IPS DF 4.7 (cell line): ENCODE measurements around the gene ZBTB25.

ENCODE experiments used
- DNase-seq: peaks from one replicate; pipeline ENCODE4 v3.0.0-alpha.2; 2013; ENCODE audit warnings: low spot score; ENCODE audit errors: extremely low read depth

Gene ZBTB25

DNA sequence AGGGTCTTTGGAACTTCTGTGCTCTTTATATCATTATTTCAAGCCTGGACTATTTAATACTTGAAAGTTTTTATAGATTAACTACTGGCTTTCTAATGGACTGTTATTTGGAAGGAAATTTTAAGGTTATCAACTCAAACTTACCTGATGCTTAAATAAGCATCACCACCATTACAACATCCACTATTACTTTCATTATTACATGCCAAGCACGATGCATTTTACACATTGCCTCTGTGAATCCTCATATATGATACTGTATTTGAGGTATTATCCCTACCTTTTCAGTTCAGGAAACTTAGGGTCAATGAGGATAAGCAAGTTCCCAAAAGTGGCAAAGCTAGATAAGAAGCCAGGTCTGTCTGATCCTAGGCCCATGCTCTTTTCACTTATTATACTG, 13.3 kb upstream of the ZBTB25 start:
- DNase-seq = no peak

DNA sequence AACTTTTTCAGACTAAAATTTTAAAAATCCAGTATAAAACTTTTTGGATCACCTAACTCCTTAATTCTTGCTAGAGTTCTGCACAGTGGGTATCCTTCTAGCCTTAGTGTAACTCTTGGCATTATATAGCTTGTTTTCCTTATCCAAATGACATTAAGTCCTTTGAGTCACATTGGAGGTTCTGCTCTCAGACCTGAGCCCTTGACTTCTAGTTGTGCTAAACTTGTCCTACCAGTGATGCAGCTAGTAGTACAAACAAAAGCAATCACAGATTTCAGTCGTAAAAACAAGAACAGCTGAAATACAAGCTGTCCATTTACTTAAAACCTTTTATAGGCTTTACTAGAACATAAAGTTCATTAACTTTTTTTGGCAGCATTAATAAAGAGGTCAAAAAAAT, 11.4 kb upstream of the ZBTB25 start:
- no peak for DNase-seq

DNA sequence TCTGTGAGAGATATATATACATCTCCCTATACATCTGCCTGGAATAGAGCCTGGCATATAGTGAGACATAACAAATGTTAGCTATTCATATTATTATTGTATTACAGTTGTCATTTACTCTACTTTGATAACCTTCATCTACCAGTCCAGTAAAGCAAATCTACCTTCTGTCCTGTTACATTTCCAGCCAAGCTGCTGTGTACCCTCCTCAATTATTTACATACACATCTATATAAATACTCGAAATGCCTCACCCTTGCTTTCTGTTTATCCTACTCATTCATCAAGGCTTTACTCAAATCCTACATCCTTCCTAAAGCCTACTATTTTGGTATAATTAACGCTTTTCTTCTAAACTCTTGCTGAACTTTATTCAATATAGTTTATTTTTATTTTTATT, 9.6 kb upstream of the ZBTB25 start:
- no peak for DNase-seq

DNA sequence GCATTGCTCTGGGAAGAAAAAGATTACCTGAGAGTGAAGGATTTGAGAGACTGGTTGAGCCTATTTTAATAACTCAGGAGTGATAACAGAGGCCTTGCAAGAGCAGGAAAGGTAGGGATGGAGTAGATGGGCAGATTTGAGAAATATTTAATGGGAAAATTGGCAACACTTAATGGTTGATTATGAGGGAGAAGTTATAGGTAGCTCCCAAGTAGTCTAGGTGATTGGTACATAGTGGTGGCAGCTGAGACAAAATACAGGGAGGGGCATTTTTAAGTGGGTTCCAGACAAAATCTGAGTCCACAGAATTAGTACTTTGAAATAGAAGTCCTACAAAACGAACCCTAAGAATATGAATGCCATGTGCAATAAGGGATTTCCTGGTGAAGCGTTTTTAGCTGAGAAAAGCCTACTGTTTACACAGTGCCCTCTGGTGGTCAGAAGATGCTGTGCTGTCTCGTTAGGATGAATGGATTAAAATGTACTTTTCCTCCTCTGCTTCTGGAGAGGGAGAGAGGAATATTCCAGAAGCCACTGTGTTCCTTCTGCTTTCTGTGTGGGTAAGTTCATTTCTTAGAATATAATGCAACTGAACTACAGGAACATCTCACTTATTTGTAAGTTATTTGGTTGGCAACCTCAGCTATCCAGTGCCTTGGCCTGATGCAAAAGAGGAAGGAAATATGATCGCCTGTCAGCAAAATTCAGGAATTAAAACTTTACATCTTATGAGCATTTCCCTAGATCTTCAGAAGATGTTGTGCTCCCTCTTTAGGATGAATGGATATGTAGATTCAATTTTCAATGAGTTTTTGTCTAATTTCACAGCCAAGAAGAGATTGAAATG, 7.4 kb upstream of the ZBTB25 start:
- no peak for DNase-seq

DNA sequence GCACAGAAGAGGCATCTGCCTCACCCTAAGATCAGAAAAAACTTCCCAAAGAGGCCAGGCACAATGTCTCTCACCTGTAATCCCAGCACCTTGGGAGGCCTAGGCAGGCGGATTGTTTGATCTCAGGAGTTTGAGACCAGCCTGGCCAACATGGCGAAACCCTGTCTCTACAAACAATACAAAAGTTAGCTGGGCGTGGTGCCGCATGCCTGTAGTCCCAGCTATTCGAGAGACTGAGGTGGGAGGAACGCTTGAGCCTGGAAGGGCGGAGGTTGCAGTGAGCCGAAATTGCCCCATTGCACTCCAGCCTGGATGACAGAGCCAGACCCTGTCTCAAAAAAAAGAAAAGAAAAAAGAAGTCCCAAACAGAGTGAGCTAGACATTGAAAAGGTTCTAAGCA, 5.4 kb upstream of the ZBTB25 start:
- DNase-seq = no peak

DNA sequence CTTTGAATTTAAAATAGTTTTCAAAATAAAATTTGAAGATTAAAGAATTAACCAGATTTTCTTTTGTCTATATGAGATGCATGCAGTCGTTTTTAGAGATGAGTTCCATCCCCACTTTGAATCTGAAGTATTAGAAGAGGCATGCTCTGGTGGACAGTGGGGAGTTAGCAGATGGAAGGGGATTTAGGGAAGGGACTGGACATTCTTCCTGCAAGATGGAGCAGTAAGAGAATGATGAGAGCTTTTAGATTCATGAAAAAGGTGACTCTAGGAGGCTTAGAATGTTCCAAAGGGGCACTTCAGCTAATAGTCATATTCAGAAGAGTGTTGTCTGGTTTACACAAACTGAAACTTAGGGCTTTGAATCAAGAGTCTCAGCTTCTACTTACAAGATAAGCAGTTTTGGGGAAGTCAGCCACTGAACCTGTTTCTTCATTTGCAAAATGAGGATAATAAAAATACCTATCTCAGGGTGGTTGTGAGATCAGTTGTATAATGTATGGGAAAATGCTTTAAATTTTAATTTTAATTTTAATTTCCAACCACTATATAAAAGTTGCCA, 4.7 kb upstream of the ZBTB25 start:
- no peak for DNase-seq

DNA sequence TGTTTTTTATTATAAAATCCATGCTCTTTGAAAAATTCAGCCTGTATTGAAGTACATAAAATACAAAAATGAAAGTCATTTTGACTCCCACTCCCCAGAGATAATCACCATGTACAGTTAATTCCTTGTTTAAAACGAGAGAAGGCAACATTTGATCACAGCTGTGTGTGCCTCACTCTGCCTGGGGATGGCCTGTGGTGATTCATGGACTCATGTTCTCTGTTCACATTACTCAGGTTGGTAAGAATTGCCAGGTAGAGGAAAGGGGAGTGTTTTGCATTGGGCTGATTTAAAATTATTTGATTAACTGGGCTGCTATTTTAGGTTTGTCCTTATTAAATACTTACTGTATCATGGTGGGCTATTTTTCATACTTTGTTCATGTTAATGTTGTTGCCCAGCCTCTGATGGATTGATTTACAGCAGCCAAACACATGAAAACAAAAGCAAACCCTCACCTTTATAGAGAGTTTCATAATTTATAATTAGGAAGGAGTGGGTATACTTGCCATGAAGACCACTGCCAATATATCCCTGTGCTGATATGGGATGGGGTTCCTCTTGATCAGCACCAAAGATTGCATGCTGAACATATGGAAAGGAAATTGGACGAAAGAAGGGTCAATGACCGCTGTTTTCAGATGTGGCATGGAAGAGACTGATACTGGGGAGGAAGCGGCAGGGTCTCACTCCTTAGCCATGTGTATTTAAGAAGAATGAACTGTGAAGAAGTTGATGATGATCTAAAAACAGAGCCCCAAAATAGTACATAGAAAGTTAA, 3.9 kb upstream of the ZBTB25 start:
- DNase-seq = no peak

DNA sequence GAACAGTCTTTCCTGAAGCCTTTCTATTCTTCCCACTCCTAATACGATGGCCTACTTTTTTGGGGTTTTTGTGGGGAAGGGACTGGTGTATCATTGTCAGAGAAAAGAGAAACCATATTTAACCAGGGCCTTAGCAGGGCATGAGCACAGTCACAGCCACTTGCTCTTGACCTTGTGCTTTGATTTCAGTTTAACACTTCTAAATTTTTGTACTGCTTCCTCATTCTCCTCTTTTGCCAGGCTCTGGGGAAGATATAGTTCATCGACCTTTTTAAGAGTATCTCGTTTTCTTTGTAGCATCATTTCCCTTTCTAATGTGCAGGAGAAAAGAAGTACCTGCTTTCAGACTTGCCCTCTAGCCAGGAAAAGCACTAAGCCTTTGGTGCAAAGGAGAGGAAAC, 3.1 kb upstream of the ZBTB25 start:
- no peak for DNase-seq

DNA sequence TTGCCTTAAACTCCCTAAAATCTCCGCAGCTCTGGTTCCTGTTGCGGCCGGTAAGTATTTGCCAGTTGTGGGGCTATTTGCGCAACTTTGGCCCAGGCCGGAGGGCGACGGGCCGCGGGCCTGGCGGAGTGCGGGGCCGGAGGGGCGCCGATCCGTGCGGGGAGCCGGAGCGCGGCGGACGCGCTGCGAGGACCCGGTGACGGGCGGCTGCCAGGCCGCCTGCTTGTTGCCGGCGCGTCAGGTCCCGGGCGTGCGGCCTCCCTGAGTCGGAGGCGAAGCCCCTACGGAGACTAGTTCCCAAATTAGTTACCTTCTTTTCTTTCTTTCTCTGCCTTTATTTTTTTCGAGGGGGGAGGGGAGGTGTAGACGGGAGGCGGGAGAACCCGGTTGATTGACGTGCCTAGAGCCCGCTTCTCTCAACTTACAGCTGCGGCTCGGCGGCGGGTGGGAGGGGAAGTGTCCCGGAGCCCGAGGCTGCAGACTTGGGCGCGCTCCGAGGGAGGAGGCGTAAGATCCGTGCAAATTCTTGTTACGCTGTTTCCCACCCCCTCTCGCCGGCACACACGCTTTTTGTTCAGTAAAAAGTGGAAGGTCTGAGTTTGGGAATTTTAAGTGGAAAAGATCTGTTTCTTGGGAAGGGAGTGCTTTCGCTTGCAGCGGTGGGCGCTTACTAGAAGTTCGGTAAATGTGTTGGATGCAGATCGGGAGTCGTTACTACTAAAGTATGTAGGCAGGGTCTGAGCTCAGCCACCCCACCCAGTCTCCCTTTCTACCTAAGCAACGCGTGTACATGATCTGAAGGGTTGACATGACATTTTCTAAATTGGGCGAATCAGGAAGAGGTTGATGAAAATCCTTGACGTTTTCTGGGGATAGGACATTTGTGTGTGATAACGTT, 1.5 kb upstream of the ZBTB25 start:
- DNase-seq = peak; percentile 56

DNA sequence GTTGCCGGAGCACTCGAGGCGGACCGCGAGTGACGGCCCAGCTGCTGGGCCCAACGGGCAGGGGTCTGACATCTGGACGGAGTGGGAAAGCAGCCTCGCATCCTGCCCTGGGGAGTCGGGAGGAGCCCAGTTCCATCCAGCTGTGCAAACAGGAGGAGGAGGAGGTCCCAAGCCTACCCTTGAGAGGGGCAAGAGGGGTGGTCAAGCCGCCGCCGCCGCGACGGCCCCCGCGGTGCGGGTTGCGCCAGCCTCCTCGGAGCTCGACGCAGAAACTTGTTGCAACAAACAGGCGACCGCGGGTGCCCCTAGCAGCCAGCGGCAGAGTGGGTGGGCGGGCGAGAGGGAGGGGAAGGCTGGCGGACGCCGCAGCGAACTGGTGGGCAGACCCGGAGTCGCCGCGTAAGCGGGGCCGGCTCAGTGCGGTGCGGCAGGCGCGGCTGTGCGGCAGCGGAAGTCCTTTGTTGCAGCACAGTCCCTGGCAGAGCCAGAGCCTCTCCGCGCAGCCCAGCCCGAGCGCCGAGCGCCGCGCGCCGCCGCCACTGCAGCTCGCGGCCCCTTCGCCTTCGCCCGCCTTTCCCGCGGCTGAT, 765 bp upstream of the ZBTB25 start, which contains the start of gene ZBTB1:
Gene ZBTB1 (plus strand): TSS at position 461 of the 587 bp plus-strand sequence. CDS start 16,735 bp downstream, outside the sequence.
- DNase-seq = no peak

DNA sequence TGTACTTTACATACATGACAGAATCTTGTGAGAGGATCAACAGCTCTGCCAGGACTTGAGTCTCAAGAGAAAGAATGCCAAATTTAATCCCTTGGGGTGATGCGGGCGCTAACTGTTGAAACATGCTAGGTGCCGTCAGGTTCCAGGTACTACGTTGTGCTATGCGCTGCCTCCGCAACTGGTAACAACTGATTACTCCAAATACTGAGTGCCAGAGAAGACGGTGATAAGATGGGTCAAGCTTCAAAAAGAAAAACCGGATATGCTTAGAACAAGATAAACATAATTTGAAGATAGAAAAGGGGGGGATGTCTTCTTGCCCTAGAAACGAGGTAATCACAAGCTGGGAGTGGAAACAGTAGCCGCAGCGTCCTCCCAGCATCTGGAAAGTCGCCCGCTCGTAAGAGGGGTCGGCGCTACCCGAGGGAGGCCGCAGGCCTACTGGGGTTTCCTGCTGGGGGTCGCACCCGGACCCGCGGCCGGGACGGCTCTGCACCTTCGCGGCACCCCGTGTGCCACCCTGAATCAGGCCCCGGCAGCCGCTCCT, 678 bp downstream of the ZBTB25 start:
- no peak for DNase-seq

DNA sequence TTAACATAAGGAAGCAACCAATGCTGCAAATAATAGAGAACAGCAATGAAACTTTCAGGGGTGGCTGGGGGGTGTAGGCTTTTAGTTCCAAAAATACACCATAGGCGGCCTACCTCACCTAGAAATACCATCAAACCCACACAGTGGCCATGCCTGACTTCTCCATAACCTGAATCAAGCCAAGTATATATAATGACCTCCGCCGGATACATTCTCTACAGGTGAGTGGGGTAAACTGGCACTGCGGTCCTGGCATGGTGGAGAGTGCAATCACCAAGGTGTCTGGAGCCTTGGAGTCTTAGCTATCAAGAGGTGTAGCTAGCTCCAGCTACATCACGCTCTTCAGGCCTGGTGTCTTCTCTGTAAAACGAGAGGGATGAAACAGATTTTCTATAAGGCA, 1.2 kb downstream of the ZBTB25 start:
- DNase-seq = no peak

DNA sequence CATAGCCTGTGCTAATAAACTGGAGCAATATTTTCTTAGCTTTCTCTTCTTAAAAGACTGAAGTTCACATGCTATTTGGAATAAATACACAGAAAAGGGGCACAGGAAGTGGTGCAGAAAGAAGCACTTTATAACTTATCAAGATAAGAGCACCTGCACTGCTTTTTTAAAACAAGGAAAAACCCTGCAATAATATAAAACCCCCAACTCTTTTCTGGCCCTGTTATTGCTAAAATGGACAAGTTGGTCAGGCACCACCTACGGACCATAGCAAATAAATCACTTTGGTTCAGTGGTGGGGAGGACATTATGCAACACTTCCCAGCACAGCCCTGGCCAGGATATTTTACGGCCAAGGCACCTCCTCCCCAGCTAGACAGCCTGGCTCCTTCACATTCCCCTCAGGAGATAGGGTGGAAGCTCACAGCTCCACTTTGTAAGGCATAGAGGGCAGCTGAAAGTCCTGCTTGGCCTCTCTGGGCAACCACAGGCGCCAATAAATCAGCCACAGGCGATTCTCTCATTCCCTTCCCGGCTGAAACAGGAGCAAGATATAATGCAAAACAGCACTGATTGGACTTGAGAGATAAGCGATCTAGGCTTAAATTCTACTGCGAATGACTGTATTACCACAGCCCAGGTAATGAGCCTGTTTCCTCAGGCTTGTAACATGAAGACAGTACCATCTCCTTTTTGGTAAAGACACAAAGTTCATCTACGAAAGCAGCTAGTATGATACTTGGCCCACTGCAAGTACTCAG, 2.0 kb downstream of the ZBTB25 start:
- no peak for DNase-seq

DNA sequence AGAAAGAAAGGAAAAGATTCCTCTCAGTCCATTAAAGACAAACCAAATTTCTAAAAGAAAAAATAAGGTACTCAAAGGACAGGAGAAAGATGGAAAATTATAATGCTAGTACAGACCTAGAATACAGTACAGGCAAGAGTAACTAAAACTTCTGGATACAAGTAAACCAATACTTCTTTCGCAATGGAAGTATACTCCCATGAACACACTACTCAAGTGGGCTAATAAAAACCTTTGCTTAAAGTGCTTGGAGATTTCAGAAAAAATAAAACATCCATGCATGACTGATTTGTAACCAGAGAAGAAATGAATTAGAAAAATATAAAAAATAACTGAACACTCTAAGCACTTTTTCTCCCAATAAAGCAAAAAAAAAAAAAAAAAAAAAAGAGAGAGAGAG, 3.5 kb downstream of the ZBTB25 start:
- DNase-seq = no peak

DNA sequence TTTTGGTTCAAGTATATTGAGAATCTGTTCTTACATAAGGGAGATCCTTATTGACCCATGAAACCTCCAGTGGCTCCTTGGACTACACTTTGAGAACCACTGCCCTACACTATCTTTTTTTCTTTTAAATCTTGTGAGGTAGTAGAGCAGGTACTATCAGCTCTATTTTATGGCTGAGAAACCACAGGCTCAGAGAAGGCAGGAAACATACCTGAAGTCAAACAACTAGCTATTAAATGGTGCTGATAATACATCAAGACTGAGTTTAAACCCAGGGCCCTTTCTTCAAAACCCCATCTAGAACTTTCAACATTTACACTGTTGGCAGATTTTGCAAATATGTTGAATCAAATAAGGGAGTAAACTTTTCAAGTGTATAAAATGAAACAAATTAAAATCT, 6.9 kb downstream of the ZBTB25 start:
- no peak for DNase-seq

DNA sequence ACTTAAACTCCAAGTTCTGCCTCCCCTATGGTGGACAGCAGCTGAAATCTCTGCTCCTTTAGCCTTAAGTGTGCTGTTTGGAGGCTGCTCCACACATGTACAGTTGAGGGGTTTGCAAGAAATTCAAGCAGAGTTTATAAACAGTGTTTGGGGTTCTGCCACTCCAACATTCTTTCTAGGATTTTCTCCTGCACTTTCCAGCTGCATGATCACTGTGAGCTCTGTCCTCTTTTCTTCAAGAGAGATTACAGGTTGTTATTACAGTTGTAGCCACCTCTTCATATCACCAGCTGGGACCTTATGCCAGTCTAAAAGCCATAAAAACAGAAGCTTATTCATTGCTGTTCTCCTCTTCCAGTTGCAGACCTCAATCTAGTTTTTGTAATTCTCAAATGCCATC, 8.4 kb downstream of the ZBTB25 start:
- no peak for DNase-seq

DNA sequence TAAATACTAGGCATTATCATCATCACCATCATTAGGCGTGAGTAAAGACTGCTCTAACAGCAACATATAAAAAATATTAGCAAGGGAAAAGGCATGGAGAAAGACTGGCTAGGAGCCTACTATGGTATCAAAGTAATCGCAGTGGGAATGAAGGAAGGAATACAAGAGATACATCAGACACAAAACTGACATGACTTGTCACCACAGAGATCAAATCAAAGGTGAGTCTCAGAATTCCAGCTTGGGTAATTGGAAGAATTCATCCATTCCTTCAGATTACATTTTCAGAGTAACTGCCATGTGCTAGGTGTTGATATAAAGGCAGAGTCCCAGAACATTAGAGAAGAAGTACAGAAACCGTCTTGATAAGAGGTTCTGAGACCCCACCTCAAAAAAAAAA, 10.2 kb downstream of the ZBTB25 start:
- no peak for DNase-seq

DNA sequence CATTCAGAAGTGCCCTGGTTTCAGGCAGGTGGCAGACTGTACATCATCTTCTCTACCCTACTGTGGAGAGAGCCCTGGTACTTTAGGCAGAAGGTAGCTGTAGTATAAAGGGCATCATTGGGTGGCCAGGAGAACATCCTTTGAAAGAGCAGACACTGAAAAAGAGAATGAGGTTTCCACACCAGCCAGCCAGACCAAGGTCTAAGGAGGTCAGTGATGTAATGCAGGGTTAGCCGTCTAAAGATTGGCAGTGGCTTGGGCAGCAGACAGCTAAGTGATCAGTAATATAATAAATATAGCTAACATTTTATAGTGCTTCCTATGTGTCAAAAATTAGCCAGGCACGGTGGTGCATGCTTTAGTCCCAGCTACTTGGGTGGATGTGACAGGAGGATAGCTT, 12.0 kb downstream of the ZBTB25 start:
- DNase-seq = no peak

DNA sequence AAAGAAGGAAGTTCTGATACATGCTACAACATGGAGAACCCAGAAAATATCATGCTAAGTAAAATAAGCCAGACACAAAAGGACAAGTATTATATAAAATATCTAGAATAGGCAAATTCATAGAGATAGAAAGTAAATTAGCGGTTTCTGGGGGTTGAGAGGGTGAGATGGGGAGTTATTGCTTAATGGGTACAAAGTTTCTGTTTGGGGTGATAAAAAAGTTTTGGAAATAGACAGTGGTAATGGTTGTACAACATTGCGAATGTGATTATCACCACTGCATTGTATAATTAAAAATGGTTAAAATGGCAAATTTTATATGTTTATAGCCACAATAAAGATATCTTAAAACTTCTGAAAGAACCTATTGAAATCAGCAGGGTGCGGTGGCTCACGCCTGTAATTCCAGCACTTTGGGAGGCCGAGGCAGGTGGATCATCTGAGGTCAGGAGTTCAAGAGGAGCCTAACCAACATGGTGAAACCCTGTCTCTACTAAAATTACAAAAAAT, 15.0 kb downstream of the ZBTB25 start:
- DNase-seq = no peak
